CD4-positive, alpha-beta T cell (primary cell): ENCODE measurements around the gene ZNF136. TPM values are rescaled to one million over a fixed set of nuclear protein-coding genes. Genes with fewer than 3 reads are reported as not detected.
A peak's percentile ranks its signal among the peaks of the same experiment; 100 is the strongest.

ENCODE experiments used
- ATAC-seq: fragments of 200-7000 bp; cut with Tn5 transposase; one replicate; pipeline ENCODE4 v1.10.0; 2022; ENCODE audit warnings: mild to moderate bottlenecking; ENCODE audit not compliant: poor library complexity
- CTCF ChIA-PET: fragments of 350-600 bp; sonication (Branson Sonifier 250); formaldehyde crosslinking; loops from one replicate; lab custom pipeline; 2021; ENCODE audit warnings: antibody characterized with exemption, inconsistent platforms; lab: Charles Lee
- POLR2A ChIA-PET: fragments of 350-600 bp; sonication (Branson Sonifier 250); formaldehyde crosslinking; loops from one replicate; lab custom pipeline; 2021; ENCODE audit warnings: antibody characterized with exemption, inconsistent platforms; lab: Charles Lee
- DNase-seq, 14 experiments: peaks; one replicate each; pipeline ENCODE4 v3.0.0-alpha.2; 2013 to 2020; ENCODE audit warnings: mixed read lengths in 2 of 14
- H3K27ac ChIP-seq, 2 donors: one replicate each; pipeline versions ENCODE4 v1.5.1 to v1.7.0; 2013; ENCODE audit warnings: low read length in 2 of 2, low read depth in 1 of 2, mild to moderate bottlenecking in 1 of 2
- H3K27me3 ChIP-seq, 2 experiments: 1 replicate in 1 of 2; 2 replicates in 1 of 2; pipeline versions ENCODE4 v1.6.1 to v1.7.0; 2013; ENCODE audit warnings: low read length in 2 of 2, control low read depth in 1 of 2, mild to moderate bottlenecking in 1 of 2, moderate library complexity in 1 of 2; ENCODE audit not compliant: insufficient read depth in 2 of 2, control insufficient read depth in 1 of 2
- H3K36me3 ChIP-seq: one replicate; pipeline ENCODE4 v1.6.1; 2013; ENCODE audit warnings: low read length, control low read depth; ENCODE audit not compliant: insufficient read depth
- H3K4me1 ChIP-seq: one replicate; pipeline ENCODE4 v1.6.1; 2013; ENCODE audit warnings: low read length, control low read depth; ENCODE audit not compliant: insufficient read depth
- H3K4me3 ChIP-seq: one replicate; pipeline ENCODE4 v1.5.1; 2013; ENCODE audit warnings: mild to moderate bottlenecking, low read length, moderate library complexity
- H3K9me3 ChIP-seq, 2 experiments: 1 replicate in 1 of 2; 2 replicates in 1 of 2; pipeline versions ENCODE4 v1.6.1 to v1.7.0; 2013; ENCODE audit warnings: low read length in 2 of 2, mild to moderate bottlenecking in 2 of 2, control low read depth in 1 of 2, moderate library complexity in 1 of 2; ENCODE audit not compliant: control insufficient read depth in 1 of 2, insufficient read depth in 1 of 2
- H3K27ac Mint-ChIP-seq: one replicate; pipeline ENCODE4 v1.8.0; 2020; ENCODE audit warnings: mixed read lengths
- H3K27me3 Mint-ChIP-seq: one replicate; pipeline ENCODE4 v1.8.0; 2021; ENCODE audit warnings: mixed read lengths
- H3K36me3 Mint-ChIP-seq: one replicate; pipeline ENCODE4 v1.8.0; 2021; ENCODE audit warnings: low read depth, mixed read lengths
- H3K4me1 Mint-ChIP-seq: one replicate; pipeline ENCODE4 v1.8.0; 2021; ENCODE audit warnings: low read depth, mixed read lengths
- H3K4me3 Mint-ChIP-seq: one replicate; pipeline ENCODE4 v1.8.0; 2020; ENCODE audit warnings: mild to moderate bottlenecking, mixed read lengths
- H3K9me3 Mint-ChIP-seq: one replicate; pipeline ENCODE4 v1.8.0; 2020; ENCODE audit warnings: mixed read lengths
- intact Hi-C, 2 experiments: fragments of 100-400 bp; cut with DNase I in 1 of 2; cut with micrococcal nuclease in 1 of 2; formaldehyde crosslinking; loops; one replicate each; pipeline versions ENCODE4 v1.15.1 to v1.9.0; 2023 to 2025; cut with DNase I, micrococcal nuclease
- total RNA-seq, 174 experiments: library from RNA in 2 of 174; stranded (reverse) in 2 of 174; gene quantifications; one replicate each; pipeline ENCODE4 v1.2.3 and lab custom pipeline; 2021 to 2026
- TF ChIP-seq, protein P1 (sequence below): fragments of 200-600 bp; IDR thresholded peaks from one replicate; pipeline ENCODE4 v1.8.0; 2022; ENCODE audit warnings: antibody characterized with exemption, mild to moderate bottlenecking

Gene ZNF136
- total RNA-seq, 2 experiments from 2014 or later, result 40.5 to 45.6 TPM

DNA sequence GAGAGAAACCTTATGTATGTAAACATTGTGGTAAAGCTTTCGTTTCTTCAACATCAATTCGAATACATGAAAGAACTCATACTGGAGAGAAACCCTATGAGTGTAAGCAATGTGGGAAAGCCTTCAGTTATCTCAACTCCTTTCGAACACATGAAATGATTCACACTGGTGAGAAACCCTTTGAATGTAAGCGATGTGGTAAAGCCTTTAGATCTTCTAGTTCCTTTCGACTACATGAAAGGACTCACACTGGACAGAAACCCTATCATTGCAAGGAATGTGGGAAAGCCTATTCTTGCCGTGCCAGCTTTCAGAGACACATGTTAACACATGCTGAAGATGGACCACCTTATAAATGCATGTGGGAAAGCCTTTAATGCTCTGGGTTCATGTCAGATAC lies 24.7 kb downstream of the ZNF136 start:
- intact Hi-C loops, result loop anchor here in 1 of 2 experiments (5.0 kb wide), 1 partner anchor 340 kb away; no protein-coding TSS in a partner anchor
- peaks cover 94% of the 10 kb centered on the region for H3K36me3 Mint-ChIP-seq
- H3K27ac Mint-ChIP-seq, result no peak overlapping the region
- DNase-seq (no peak), ATAC-seq (no peak)
- Histone ChIP-seq H3K27ac (no peak overlapping the region), H3K4me3 (no peak overlapping the region), H3K36me3 (peaks cover 58% of the 10 kb centered on the region), H3K4me1 (no peaks in the 10 kb centered on the region), H3K9me3 (peaks cover 54 to 90% of the 10 kb centered on the region in 2 experiments), H3K27me3 (no peaks in the 10 kb centered on the region)
- CTCF ChIA-PET, result no interaction called here
- POLR2A ChIA-PET, result no interaction called here
- H3K27me3 Mint-ChIP-seq, result no peaks in the 10 kb centered on the region
- H3K9me3 Mint-ChIP-seq, result peaks cover 22% of the 10 kb centered on the region
- no peak overlapping the region for H3K4me3 Mint-ChIP-seq
- TF ChIP-seq, protein P1, sequence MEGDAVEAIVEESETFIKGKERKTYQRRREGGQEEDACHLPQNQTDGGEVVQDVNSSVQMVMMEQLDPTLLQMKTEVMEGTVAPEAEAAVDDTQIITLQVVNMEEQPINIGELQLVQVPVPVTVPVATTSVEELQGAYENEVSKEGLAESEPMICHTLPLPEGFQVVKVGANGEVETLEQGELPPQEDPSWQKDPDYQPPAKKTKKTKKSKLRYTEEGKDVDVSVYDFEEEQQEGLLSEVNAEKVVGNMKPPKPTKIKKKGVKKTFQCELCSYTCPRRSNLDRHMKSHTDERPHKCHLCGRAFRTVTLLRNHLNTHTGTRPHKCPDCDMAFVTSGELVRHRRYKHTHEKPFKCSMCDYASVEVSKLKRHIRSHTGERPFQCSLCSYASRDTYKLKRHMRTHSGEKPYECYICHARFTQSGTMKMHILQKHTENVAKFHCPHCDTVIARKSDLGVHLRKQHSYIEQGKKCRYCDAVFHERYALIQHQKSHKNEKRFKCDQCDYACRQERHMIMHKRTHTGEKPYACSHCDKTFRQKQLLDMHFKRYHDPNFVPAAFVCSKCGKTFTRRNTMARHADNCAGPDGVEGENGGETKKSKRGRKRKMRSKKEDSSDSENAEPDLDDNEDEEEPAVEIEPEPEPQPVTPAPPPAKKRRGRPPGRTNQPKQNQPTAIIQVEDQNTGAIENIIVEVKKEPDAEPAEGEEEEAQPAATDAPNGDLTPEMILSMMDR, result no peak
- no peaks in the 10 kb centered on the region for H3K4me1 Mint-ChIP-seq

DNA sequence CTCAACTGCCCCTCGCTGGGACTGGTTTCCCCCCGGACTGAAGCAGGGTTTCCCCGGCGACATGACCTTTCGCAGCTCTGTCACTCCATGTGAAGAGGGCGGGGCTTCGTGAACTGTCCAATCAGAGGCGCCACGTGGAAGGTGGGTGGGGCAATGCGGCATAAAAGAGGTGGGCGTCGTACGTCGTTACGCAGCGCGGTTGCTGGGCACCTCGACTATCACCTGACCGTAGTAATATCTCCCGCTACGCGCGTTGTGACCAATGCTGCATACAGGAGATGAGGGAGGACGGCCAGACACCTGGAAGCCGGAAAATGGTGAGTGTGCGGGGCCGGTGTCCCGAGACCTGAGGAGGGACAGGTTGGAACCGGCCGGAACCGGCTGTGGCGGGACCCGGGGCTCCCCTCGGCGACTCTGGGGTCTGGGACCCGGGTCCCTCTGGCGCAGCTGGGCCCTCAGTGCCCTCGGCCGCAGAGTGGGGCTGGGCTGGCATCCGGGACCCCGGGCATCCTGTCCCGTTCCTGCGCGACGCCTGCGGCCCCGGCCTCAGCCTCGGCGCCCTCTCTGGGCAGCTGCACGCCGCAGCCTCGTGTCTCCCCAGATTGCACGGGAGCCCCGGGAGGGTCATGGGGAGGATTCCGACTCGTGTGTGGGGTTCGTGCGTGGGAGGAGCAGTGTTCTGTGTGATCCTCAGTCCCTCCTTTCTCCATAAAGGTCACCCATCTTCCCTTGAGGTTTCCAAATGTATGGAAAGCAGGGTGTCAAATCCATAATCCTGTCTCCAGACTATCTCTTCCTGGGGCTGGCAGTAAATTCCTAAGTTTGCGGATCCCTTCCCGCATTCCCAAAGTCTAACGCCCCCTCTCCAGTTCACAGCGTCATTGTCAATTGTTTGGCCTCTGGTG lies 32.2 kb downstream of the ZNF136 start:
- POLR2A ChIA-PET, result interaction anchor here (0.6 to 1.8 kb wide), 5 partner anchors 32 to 138 kb away, joined by 3 to 9 read pairs (median 3); partner anchors contain the start of genes ZNF136, ZNF563 and ZNF625
- intact Hi-C loops, result loop anchor here in 1 of 2 experiments (5.0 kb wide), 1 partner anchor 137 kb away; the partner anchor contains the start of gene ZNF563
- TF ChIP-seq, protein P1, result no peak
- Histone ChIP-seq H3K36me3 (peaks cover 5% of the 10 kb centered on the region), H3K27me3 (no peaks in the 10 kb centered on the region), H3K4me3 (peak overlapping the region; percentile 44), H3K9me3 (peaks cover 58 to 59% of the 10 kb centered on the region in 2 experiments), H3K27ac (no peak overlapping the region), H3K4me1 (peaks cover 23% of the 10 kb centered on the region)
- peak; percentile 97 for ATAC-seq
- H3K36me3 Mint-ChIP-seq, result peaks cover 79% of the 10 kb centered on the region
- H3K9me3 Mint-ChIP-seq, result peaks cover 10% of the 10 kb centered on the region
- peak overlapping the region; percentile 92 for H3K27ac Mint-ChIP-seq
- peak; percentile 40 to 88 (median 64) for DNase-seq
- H3K4me1 Mint-ChIP-seq, result peaks cover 42% of the 10 kb centered on the region
- CTCF ChIA-PET, result interaction anchor here (0.6 kb wide), 1 partner anchor 149 kb away, joined by 3 read pairs; no protein-coding TSS in a partner anchor
- peak overlapping the region; percentile 98 for H3K4me3 Mint-ChIP-seq
- H3K27me3 Mint-ChIP-seq, result no peaks in the 10 kb centered on the region

DNA sequence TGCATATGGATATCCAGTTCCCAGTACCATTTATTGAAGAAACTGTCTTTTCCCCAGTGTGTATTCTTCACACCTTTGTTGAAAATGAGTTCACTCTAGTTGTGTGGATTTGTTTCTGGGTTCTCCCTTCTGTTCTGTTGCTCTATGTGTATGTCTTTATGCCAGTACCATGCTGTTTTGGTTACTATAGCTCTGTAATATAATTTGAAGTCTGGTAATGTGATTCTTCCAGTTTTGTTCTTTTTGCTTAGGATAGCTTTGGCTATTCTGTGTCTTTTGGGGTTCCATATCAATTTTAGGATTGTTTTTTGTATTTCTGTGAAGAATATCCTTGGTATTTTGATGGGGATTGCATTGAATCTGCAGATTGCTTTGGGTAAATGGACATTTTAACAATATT lies 35.2 kb downstream of the ZNF136 start:
- H3K4me1 ChIP-seq, result peaks cover 29% of the 10 kb centered on the region
- Mint-ChIP-seq H3K4me3 (peak overlapping the region; percentile 73), H3K9me3 (peaks cover 5% of the 10 kb centered on the region), H3K4me1 (peaks cover 64% of the 10 kb centered on the region), H3K27ac (no peak overlapping the region), H3K36me3 (peaks cover 64% of the 10 kb centered on the region), H3K27me3 (no peaks in the 10 kb centered on the region)
- no peak overlapping the region for H3K27ac ChIP-seq
- ChIA-PET CTCF (interaction anchor here (1.0 kb wide), 1 partner anchor 149 kb away, joined by 3 read pairs; no protein-coding TSS in a partner anchor), POLR2A (no interaction called here)
- H3K4me3 ChIP-seq, result no peak overlapping the region
- TF ChIP-seq, protein P1, result no peak
- DNase-seq, result no peak
- no peaks in the 10 kb centered on the region for H3K27me3 ChIP-seq
- no peaks in the 10 kb centered on the region for H3K36me3 ChIP-seq
- intact Hi-C loops, result loop anchor here in 1 of 2 experiments (5.0 kb wide), 1 partner anchor 134 kb away; the partner anchor contains the start of gene ZNF563
- peaks cover 34 to 36% of the 10 kb centered on the region in 2 experiments for H3K9me3 ChIP-seq
- no peak for ATAC-seq
